NK-92 (cell line): ENCODE results near the gene PHACTR1.

ENCODE experiments used
- DNase-seq: peaks from one replicate; lab custom pipeline; 2025; ENCODE audit not compliant: unreplicated experiment; lab: John Stamatoyannopoulos, UW

PHACTR1 gene

DNA sequence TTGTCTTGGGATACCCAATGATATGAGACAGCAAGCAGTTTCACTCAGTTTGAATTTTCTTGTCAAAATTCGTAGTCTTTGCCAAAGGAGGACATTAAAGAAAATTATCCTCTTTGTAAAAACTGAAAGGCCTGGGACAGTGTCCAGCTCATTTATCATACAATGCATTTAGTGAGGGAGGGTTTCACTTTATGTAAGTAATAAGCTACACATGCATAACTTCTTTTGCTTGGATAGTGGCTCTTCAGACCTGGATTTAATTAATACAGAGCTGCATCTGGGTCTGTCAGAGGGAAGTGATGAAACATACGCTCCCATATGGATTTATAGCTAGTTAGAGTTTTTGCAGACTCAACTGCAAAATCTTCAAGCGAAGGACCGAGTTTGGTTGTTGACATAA lies 175.6 kb downstream of the PHACTR1 start:
- DNase-seq = no peak

- DNase-seq = no peak
Measured at GRCh38 chr6:12893036-12893435, 176.5 kb downstream of the PHACTR1 start.

DNA sequence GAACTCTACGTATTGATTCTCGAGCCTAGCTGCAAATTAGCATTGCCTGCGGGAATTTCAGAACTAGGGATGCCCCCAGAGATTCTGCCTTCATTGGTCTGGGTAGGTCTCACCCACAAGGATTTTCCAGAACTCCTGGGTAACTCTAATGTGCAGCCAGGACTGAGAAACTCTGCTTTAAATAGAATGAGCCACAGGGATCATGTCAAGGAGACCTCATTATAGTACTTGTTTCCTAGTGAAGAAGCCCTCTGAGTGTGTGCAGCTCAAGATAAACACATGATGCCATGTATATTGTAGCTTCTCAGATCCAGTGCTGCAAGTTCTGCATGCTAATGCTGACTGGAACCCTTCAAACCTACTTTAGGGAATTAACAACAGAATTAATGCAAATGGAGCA lies 179.2 kb downstream of the PHACTR1 start:
- no peak for DNase-seq

DNA sequence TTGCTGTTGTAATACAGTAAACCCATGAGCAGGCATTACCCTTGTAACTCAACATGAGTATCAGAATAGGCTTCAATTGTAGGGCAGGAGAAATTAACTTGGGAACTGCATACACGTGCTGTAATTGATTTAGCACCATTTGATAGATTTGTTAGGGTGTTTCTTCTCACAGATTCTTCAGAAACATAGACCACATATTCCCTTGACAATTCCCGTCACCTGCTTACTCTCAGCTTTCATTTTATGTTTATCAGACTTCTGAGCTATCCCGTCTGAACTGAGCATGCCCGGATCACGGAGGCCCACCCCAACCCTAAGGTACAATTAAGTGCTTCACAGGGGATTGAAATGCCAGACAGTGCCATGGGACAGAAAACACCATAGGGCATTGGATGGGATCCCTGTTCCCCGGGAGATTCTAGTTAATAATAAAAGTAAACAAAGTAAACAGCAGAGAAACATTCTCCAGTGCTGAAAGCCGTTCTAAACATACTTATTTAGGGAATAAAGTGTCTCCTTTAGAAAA lies 179.7 kb downstream of the PHACTR1 start:
- DNase-seq = no peak

DNA sequence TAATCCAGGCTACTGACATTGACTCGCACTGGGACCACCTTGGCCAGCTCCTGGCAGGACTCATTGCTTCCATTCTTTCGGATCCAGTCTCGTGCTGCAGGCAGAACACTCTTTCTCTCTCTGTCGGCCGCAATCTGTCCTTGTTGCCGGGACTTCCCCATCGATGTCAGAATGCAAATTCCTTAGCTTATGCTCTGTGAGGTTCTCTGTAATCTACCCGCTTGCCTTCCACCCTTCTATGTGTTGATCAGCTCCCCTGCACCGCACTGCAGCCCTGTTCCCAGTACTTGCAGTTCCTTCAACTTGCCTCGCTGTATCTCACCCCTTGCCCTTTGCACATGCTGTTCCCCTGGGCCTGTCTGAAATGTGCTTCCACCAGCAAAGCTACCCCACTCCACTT lies 182.0 kb downstream of the PHACTR1 start:
- no peak for DNase-seq

GRCh38 chr6:12899046-12899833 lies 182.7 kb downstream of the PHACTR1 start:
- no peak for DNase-seq

DNA sequence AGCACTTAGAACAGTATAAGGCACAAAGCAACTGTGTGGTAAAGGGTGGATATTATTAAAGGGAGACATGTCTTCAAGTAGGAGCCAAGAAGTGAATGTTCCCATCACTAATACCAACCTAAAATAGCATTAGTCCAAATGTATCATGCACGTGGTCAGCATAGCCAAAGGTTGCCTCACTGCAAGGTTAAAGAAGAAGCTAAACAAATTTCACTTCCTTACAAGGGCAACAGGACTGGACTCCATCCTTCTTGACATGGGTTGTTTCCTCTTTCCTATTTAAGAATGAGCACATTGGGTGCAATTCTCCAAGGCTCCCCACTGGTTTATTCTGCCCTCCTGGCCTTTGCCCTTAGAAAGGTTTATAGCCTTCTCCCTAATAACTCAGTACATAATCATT lies 186.7 kb downstream of the PHACTR1 start:
- DNase-seq = no peak

- no peak for DNase-seq
Measured at GRCh38 chr6:12909833-12910232, 193.3 kb downstream of the PHACTR1 start.

GRCh38 chr6:12911427-12911826 lies 194.9 kb downstream of the PHACTR1 start:
- DNase-seq = no peak

DNA sequence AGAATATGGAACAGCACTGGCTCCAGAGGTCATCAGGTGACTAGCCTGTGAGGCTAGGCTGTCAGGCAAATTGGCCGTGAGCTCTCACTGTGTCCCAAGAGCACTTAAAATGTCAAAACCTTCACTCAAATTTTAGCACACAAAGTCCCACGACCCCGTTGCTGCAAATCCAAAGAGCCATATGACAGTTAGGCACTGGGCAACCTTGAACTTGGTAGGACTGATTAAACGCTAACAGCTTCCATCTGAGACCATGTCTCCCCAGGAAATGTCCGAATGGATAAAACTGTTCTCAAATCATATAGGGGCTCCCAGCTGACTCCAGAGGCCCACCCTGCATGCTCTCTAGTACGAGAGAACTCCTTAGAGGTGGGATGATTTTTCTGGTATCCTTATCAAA lies 196.6 kb downstream of the PHACTR1 start:
- no peak for DNase-seq

DNA sequence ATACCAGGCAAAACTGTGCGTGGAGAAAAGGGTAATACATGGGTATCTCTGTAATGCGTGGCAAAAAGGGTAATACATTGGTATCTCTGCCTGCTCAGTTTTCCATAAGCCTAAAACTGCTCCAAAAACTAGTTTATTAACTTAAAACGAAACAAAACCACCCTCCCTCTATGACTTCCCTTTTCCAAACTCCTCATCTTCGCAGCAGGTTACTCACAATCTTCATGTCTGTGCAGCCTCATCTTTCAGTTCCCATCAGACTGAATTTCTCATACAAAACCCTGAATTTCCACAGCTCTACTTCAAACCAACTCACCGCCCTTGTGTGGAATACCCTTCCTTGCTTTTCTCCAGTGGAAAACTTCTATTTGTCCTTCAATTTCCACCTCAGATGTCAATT lies 199.4 kb downstream of the PHACTR1 start:
- no peak for DNase-seq

DNA sequence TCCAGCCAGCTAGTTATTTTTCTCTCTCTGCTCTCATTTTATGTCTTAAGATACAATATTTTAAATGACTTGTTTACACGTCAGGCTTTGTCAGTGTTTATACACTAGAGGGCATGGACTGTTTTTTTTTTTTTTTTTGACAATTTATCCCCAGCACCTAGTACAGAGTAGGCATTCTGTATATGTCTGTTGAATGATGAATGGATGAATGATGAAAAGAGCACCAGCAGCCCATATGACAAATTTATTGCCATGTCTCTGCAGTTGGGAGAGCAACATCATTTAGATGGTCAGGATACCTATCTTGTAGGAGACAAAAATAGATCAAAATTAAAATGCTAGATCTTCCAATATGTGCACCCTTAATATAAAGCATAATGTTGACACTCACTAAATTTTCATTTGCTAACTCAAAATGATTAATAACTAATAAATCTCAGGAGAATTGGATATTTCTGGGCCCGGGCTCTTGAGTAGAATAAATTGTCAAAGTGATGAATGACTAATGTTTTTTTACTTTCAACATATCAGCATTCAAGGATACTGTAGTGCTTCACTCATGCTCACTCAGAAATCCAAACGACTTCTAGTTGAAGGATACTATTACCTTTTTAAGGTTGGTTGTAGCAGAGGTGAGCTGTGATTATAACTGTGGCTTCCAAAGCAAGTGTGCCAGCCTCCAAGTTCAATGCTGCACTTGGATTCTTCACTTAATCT lies 200.0 kb downstream of the PHACTR1 start:
- no peak for DNase-seq

DNA sequence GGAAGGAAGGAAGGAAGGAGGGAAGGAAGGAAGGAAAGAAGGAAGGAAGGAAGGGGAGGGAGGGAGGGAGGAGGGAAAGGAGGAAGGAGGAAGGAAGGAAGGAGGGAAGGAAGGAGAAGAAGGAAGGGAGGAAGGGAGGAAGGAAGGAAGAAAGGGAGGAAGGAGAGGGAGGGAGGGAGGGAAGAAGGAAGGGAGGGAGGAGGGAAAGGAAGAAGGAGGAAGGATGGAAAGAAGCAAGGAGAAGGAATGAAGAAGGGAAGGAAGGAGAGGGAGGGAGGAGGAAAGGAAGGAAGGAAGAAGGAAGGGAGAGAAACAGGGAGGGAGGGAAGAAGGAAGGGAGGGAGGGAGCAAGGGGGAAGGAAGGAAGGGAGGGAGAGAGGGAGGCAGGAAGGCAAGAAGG lies 204.9 kb downstream of the PHACTR1 start:
- no peak for DNase-seq

GRCh38 chr6:12923644-12924235 lies 207.2 kb downstream of the PHACTR1 start:
- DNase-seq = no peak

GRCh38 chr6:12924911-12925310 lies 208.3 kb downstream of the PHACTR1 start:
- no peak for DNase-seq

DNA sequence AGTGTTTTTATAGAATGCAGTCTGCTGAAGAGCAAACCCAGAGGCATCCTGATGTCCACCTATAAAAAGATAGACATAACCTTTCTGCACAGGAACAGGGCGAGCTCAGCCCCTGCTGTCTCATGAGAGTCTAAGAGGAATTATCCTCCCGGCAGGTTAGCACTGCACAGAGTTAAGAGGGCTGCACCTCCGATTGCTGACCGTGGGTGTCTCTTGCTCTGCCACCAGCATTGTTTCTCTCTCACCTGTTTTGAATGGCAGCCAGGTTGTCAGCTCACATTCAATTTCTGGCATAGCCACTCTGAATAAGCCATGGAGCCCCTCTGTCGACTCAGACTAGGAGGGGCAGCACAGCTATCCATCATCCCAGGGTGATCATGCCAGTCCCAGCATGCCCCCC lies 211.2 kb downstream of the PHACTR1 start:
- no peak for DNase-seq

GRCh38 chr6:12929678-12930077 lies 213.1 kb downstream of the PHACTR1 start:
- DNase-seq = no peak

- DNase-seq = no peak
Measured at GRCh38 chr6:12931639-12932038, 215.1 kb downstream of the PHACTR1 start.

GRCh38 chr6:12935637-12936036 lies 219.1 kb downstream of the PHACTR1 start:
- no peak for DNase-seq

DNA sequence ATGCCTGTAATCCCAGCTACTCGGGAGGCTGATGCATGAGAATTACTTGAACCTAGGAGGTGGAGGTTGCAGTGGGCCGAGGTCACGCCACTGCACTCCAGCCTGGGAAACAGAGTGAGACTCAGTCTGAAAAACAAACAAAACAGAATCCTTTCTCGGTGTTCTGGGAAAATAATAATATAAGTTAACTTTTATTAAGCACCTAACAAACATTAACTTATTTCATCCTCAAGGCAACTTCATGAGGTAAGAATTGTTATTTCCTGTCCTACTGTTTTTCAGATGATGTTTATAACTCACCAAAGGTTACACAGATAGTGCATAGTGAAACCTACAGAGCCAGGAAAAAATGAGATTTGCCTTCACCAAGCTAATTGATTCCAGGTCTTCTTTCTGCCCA lies 221.4 kb downstream of the PHACTR1 start:
- DNase-seq = no peak

DNA sequence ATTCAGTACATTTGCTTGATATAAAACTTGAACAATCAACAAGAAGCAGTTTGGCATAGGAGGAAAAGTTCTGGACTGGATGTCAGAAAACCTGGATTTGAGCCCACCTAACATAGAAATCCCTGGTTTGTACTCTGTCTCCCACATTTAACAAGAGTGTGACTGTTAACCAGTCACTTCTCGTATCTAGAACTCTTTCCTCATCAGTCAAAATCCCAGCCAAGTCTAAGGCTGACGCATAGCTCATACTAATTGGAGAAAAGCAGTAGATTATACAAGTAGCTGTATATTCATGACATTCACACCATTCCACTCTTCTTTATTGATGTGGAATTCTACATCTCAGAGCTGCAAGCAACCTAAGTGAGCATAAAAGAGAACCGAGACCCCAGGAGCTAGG lies 222.7 kb downstream of the PHACTR1 start:
- DNase-seq = no peak

GRCh38 chr6:12941422-12941821 lies 224.9 kb downstream of the PHACTR1 start:
- DNase-seq = no peak
